ENCODE measurements around the gene AIFM2.

AIFM2 gene

DNA sequence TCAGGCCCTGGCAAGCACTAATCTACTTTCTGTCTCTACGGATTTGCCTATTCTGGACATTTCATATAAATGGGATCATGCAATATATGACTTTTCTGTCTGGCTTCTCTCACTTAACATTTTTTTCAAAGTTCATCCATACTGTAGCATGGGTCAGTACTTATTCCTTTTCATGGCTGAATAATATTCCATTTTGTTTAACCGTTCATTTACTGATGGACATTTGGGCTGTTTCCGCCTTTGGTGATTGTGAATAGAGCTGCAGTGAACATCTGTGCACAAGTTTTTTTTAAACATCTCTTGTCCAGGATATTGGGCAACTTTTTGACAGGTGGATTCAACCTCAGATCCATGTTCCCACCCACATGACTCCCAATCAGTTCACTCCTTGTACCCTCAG lies 31.0 kb downstream of the AIFM2 start:
- TF ChIP-seq TAF1 (IDR thresholded peaks at IDR 0.05; ENCODE audit: borderline replicate concordance, insufficient read depth, low read length): no peak
- no peak for TF ChIP-seq FOXP2 (optimal IDR thresholded peaks at IDR 0.05; ENCODE audit: borderline replicate concordance, extremely low read depth, extremely low read length, insufficient read depth)
- TF ChIP-seq SIN3A (IDR thresholded peaks at IDR 0.05; ENCODE audit: borderline replicate concordance, insufficient read depth, low read length): no peak
- TF ChIP-seq POLR2AphosphoS5 (IDR thresholded peaks at IDR 0.05; ENCODE audit: low read depth, low read length): no peak
- TF ChIP-seq, protein P1, sequence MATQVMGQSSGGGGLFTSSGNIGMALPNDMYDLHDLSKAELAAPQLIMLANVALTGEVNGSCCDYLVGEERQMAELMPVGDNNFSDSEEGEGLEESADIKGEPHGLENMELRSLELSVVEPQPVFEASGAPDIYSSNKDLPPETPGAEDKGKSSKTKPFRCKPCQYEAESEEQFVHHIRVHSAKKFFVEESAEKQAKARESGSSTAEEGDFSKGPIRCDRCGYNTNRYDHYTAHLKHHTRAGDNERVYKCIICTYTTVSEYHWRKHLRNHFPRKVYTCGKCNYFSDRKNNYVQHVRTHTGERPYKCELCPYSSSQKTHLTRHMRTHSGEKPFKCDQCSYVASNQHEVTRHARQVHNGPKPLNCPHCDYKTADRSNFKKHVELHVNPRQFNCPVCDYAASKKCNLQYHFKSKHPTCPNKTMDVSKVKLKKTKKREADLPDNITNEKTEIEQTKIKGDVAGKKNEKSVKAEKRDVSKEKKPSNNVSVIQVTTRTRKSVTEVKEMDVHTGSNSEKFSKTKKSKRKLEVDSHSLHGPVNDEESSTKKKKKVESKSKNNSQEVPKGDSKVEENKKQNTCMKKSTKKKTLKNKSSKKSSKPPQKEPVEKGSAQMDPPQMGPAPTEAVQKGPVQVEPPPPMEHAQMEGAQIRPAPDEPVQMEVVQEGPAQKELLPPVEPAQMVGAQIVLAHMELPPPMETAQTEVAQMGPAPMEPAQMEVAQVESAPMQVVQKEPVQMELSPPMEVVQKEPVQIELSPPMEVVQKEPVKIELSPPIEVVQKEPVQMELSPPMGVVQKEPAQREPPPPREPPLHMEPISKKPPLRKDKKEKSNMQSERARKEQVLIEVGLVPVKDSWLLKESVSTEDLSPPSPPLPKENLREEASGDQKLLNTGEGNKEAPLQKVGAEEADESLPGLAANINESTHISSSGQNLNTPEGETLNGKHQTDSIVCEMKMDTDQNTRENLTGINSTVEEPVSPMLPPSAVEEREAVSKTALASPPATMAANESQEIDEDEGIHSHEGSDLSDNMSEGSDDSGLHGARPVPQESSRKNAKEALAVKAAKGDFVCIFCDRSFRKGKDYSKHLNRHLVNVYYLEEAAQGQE (IDR thresholded peaks at IDR 0.05; ENCODE audit: insufficient read depth in 1 of 2, low read depth in 2 of 2, low read length in 2 of 2): no peak

- TF ChIP-seq SIN3A (IDR thresholded peaks at IDR 0.05; ENCODE audit: borderline replicate concordance, insufficient read depth, low read length): no peak
- no peak for TF ChIP-seq FOXP2 (optimal IDR thresholded peaks at IDR 0.05; ENCODE audit: borderline replicate concordance, extremely low read depth, extremely low read length, insufficient read depth)
- TF ChIP-seq TAF1 (IDR thresholded peaks at IDR 0.05; ENCODE audit: borderline replicate concordance, insufficient read depth, low read length): no peak
- TF ChIP-seq, protein P1 (IDR thresholded peaks at IDR 0.05; ENCODE audit: insufficient read depth in 1 of 2, low read depth in 2 of 2, low read length in 2 of 2): no peak
- TF ChIP-seq POLR2AphosphoS5 (IDR thresholded peaks at IDR 0.05; ENCODE audit: low read depth, low read length): no peak
Measured at GRCh38 chr10:70098271-70098670, 34.4 kb downstream of the AIFM2 start.

GRCh38 chr10:70097459-70097858 lies 35.2 kb downstream of the AIFM2 start:
- TF ChIP-seq POLR2AphosphoS5 (IDR thresholded peaks at IDR 0.05; ENCODE audit: low read depth, low read length) (no peak), TAF1 (IDR thresholded peaks at IDR 0.05; ENCODE audit: borderline replicate concordance, insufficient read depth, low read length) (no peak), FOXP2 (optimal IDR thresholded peaks at IDR 0.05; ENCODE audit: borderline replicate concordance, extremely low read depth, extremely low read length, insufficient read depth) (no peak), SIN3A (IDR thresholded peaks at IDR 0.05; ENCODE audit: borderline replicate concordance, insufficient read depth, low read length) (no peak)
- TF ChIP-seq, protein P1 (IDR thresholded peaks at IDR 0.05; ENCODE audit: insufficient read depth in 1 of 2, low read depth in 2 of 2, low read length in 2 of 2): no peak

DNA sequence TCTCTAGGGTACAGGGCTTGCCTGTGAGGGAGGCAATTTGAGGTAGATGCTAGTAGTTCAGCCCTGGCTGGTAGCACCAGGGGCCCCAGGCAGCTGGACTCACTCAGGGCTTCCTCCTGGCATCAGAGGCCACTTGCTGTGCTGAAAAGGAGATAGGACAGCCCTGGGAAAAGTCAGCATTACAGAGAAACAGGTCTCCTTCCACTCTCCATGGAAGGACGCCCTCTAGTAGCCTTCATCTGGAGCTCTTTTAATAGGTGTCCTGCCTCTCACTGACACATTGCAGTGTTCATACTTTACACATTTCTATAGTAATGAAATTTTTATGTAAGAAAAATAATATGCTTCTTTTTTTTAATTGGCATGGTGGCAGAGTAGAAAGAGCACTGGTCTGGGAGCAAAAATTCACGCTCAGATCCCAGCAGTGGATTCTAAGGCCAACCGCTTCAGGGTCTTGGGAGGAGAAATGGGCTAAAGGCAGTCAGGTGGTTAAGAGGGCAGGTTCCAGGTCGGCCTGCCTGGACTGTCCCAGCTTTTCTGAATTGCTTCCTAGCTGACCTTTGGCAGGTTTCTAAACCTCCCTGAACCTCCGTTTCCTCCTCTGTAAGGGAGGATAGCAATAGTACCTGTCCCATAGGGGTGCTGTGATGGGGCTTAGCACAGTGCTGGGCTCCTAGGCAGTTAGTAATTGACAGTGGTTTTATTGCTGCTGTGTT lies 35.8 kb downstream of the AIFM2 start:
- TF ChIP-seq FOXP2 (optimal IDR thresholded peaks at IDR 0.05; ENCODE audit: borderline replicate concordance, extremely low read depth, extremely low read length, insufficient read depth) (no peak), SIN3A (IDR thresholded peaks at IDR 0.05; ENCODE audit: borderline replicate concordance, insufficient read depth, low read length) (no peak), TAF1 (IDR thresholded peaks at IDR 0.05; ENCODE audit: borderline replicate concordance, insufficient read depth, low read length) (no peak), POLR2AphosphoS5 (IDR thresholded peaks at IDR 0.05; ENCODE audit: low read depth, low read length) (no peak)
- TF ChIP-seq, protein P1 (IDR thresholded peaks at IDR 0.05; ENCODE audit: insufficient read depth in 1 of 2, low read depth in 2 of 2, low read length in 2 of 2): no peak

All from PFSK-1 (cell line).